NCI-H510A treated with DMSO at 0.1 percent for 48 hours (cell line): Measurements from ENCODE around the gene ARVCF.

Experiments
- DNase-seq: peaks from one replicate; lab custom pipeline; 2025; lab: John Stamatoyannopoulos, UW

ARVCF gene

GRCh38 chr22:19998991-19999820 lies 17.4 kb downstream of the ARVCF start:
- DNase-seq, result no peak

GRCh38 chr22:19998232-19998951 lies 18.2 kb downstream of the ARVCF start:
- no peak for DNase-seq

GRCh38 chr22:19997561-19998231 lies 18.9 kb downstream of the ARVCF start:
- no peak for DNase-seq

GRCh38 chr22:19996694-19997384 lies 19.8 kb downstream of the ARVCF start:
- DNase-seq, result no peak

- no peak for DNase-seq
Observed at GRCh38 chr22:19995611-19996339, 20.8 kb downstream of the ARVCF start.

- no peak for DNase-seq
Observed at GRCh38 chr22:19994851-19995610, 21.6 kb downstream of the ARVCF start.

GRCh38 chr22:19993926-19994325 lies 22.7 kb downstream of the ARVCF start:
- DNase-seq, result no peak

- no peak for DNase-seq
Observed at GRCh38 chr22:19992921-19993355, 23.7 kb downstream of the ARVCF start.

- DNase-seq, result no peak
Observed at GRCh38 chr22:19992481-19992911, 24.1 kb downstream of the ARVCF start.

GRCh38 chr22:19991645-19992451 lies 24.8 kb downstream of the ARVCF start:
- DNase-seq, result no peak

- no peak for DNase-seq
Observed at GRCh38 chr22:19991395-19991644, 25.3 kb downstream of the ARVCF start.

- no peak for DNase-seq
Observed at GRCh38 chr22:19990609-19991394, 25.8 kb downstream of the ARVCF start.

- no peak for DNase-seq
Observed at GRCh38 chr22:19990188-19990587, 26.4 kb downstream of the ARVCF start.

GRCh38 chr22:19989725-19990067 lies 26.9 kb downstream of the ARVCF start:
- no peak for DNase-seq

GRCh38 chr22:19988965-19989724 lies 27.5 kb downstream of the ARVCF start:
- no peak for DNase-seq

- DNase-seq, result no peak
Observed at GRCh38 chr22:19988331-19988808, 28.3 kb downstream of the ARVCF start.

- DNase-seq, result no peak
Observed at GRCh38 chr22:19987394-19988306, 29.0 kb downstream of the ARVCF start.
